Effector memory CD4-positive, alpha-beta T cell (primary cell): ENCODE measurements around the gene CEP250.

Experiments
- DNase-seq, 3 donors: peaks; one replicate each; pipeline ENCODE4 v3.0.0-alpha.2; 2020
- H3K27ac ChIP-seq: 2 replicates; pipeline ENCODE4 v1.7.0; 2013; ENCODE audit warnings: mild to moderate bottlenecking, low read length, moderate library complexity; ENCODE audit not compliant: insufficient read depth, poor library complexity, severe bottlenecking
- H3K27me3 ChIP-seq: replicated peaks from 2 replicates; pipeline ENCODE4 v1.7.0; 2013; ENCODE audit warnings: mild to moderate bottlenecking, low read length; ENCODE audit not compliant: insufficient read depth, control insufficient read depth, poor library complexity, severe bottlenecking
- H3K36me3 ChIP-seq: 2 replicates; pipeline ENCODE4 v1.7.0; 2013; ENCODE audit warnings: mild to moderate bottlenecking, low read length, moderate library complexity; ENCODE audit not compliant: control insufficient read depth, insufficient read depth
- H3K4me1 ChIP-seq: 2 replicates; pipeline ENCODE4 v1.7.0; 2013; ENCODE audit warnings: low read length, mild to moderate bottlenecking; ENCODE audit not compliant: control insufficient read depth, insufficient read depth, poor library complexity, severe bottlenecking
- H3K4me3 ChIP-seq: 2 replicates; pipeline ENCODE4 v1.7.0; 2013; ENCODE audit warnings: low read length, low read depth, mild to moderate bottlenecking; ENCODE audit not compliant: insufficient read depth, poor library complexity, severe bottlenecking
- H3K9me3 ChIP-seq: 2 replicates; pipeline ENCODE4 v1.7.0; 2013; ENCODE audit warnings: mild to moderate bottlenecking, low read length, moderate library complexity; ENCODE audit not compliant: control insufficient read depth

Gene CEP250

DNA sequence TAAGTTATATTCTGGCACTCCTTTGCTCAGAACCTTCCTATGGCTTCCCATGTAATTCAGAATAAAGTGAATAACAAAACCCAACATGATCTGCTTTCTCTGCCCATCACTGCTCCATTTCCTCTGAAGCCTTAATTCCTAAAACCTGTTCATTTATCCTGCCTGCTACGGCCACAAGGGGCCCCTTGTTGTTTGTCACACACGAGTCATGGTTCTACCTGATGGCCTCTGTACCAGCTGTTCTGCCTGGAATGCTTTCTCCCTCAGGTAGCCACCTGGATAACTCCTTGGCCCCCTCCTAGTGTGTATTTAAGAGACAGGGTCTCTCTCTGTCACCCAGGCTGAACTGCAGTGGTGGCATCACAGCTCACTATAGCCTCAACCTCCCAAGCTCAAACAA is 113.2 kb downstream of the CEP250 start:
- Histone ChIP-seq H3K4me1 (no peaks in the 10 kb centered on the region), H3K27ac (no peak overlapping the region)

More for the DNA sequence above, 113.2 kb downstream of the CEP250 start:
- no peaks in the 10 kb centered on the region for H3K27me3 ChIP-seq
- no peak overlapping the region for H3K4me3 ChIP-seq
- H3K9me3 ChIP-seq = no peaks in the 10 kb centered on the region
- H3K36me3 ChIP-seq = no peaks in the 10 kb centered on the region
- no peak for DNase-seq
